ENCODE measurements around the gene RAB37. TPM values are rescaled to one million over a fixed set of nuclear protein-coding genes. Genes with fewer than 3 reads are reported as not detected.
A peak's percentile ranks its signal among the peaks of the same experiment; 100 is the strongest.

The RAB37 gene
- total and polyA plus RNA-seq, 9 of the 15 experiments (the other 6 are each of a cell fraction or from before 2014, with no cell fraction given): 0.03 to 0.27 (median 0.11) TPM; not detected in 4

- TF ChIP-seq MAFG (tag; conservative IDR thresholded peaks at IDR 0.05) (peak; percentile 81), ZNF316 (IDR thresholded peaks at IDR 0.05) (peak; percentile 65), NFIC (IDR thresholded peaks at IDR 0.05) (peak; percentile 70), SFPQ (IDR thresholded peaks at IDR 0.05; ENCODE audit: low read depth, low read length) (no peak), NFE2L1 (tag; IDR thresholded peaks at IDR 0.05; ENCODE audit: borderline replicate concordance, low read depth) (peak; percentile 49; the same call in 1 of the 2 replicates), GATA2 (CRISPR knock-in tag; IDR thresholded peaks at IDR 0.05) (peak; percentile 88), TFAP4 (CRISPR knock-in tag; IDR thresholded peaks at IDR 0.05; ENCODE audit: borderline replicate concordance) (peak; percentile 42; the same call in 1 of the 2 replicates), TBL1XR1 (IDR thresholded peaks at IDR 0.05; ENCODE audit: low read length in 2 of 2) (no peak), ZNF592 (IDR thresholded peaks at IDR 0.05) (no peak), MEIS2 (IDR thresholded peaks at IDR 0.05; ENCODE audit: partially characterized antibody) (peak; percentile 57), ZNF3 (CRISPR knock-in tag; IDR thresholded peaks at IDR 0.05) (no peak), ZFX (CRISPR knock-in tag; IDR thresholded peaks at IDR 0.05) (no peak), VEZF1 (CRISPR knock-in tag; IDR thresholded peaks at IDR 0.05) (peak; percentile 48; the same call in 1 of the 2 replicates), UBTF (IDR thresholded peaks at IDR 0.05; ENCODE audit: borderline replicate concordance in 1 of 2, low read depth in 2 of 2, low read length in 2 of 2) (no peak), BRF1 (IDR thresholded peaks at IDR 0.05; ENCODE audit: borderline replicate concordance, extremely low read depth, insufficient read length) (no peak), CBX1 (IDR thresholded peaks at IDR 0.05; ENCODE audit: low read depth) (no peak)
Observed at GRCh38 chr17:74760404-74761105, 23.5 kb downstream of the RAB37 start (continued).

Measured in K562 (cell line).